Chondrocyte (in vitro differentiated cells): Measurements from ENCODE around the gene HGF. TPM values are rescaled to one million over a fixed set of nuclear protein-coding genes. Genes with fewer than 3 reads are reported as not detected.

Experiments
- DNase-seq: peaks from one replicate; pipeline ENCODE4 v3.0.0; 2021; ENCODE audit warnings: mixed read lengths, low spot score
- H3K27ac Mint-ChIP-seq: one replicate; pipeline ENCODE4 v1.8.0; 2021; ENCODE audit warnings: mild to moderate bottlenecking, moderate library complexity, mixed read lengths; ENCODE audit not compliant: unreplicated experiment
- H3K27me3 Mint-ChIP-seq: 2 replicates; pipeline ENCODE4 v1.8.0; 2021; ENCODE audit warnings: low read depth, mixed read lengths
- H3K36me3 Mint-ChIP-seq: 2 replicates; pipeline ENCODE4 v1.8.0; 2021; ENCODE audit warnings: low read depth, mixed read lengths
- H3K4me1 Mint-ChIP-seq: 2 replicates; pipeline ENCODE4 v1.8.0; 2021; ENCODE audit warnings: low read depth, mild to moderate bottlenecking, mixed read lengths
- H3K4me3 Mint-ChIP-seq: one replicate; pipeline ENCODE4 v1.8.0; 2021; ENCODE audit warnings: mild to moderate bottlenecking, moderate library complexity, mixed read lengths; ENCODE audit not compliant: unreplicated experiment
- H3K9me3 Mint-ChIP-seq: 2 replicates; pipeline ENCODE4 v1.8.0; 2021; ENCODE audit warnings: low read depth, mixed read lengths
- CTCF ChIP-seq: fragments of 200-600 bp; sonication (generic); IDR thresholded peaks from 2 replicates; pipeline ENCODE4 v1.5.0; 2021; ENCODE audit warnings: antibody characterized with exemption, mild to moderate bottlenecking, moderate library complexity
- total RNA-seq: library from RNA; stranded (reverse); gene quantifications from 3 replicates; pipeline ENCODE4 v1.2.1, GENCODE V29; 2021

The HGF gene
- total RNA-seq, 1 donor from 2014 or later = 3.7 TPM

- Mint-ChIP-seq H3K4me1 (peaks cover 46% of the 10 kb centered on the region), H3K27me3 (no peaks in the 10 kb centered on the region), H3K9me3 (no peaks in the 10 kb centered on the region), H3K27ac (no peak overlapping the region), H3K4me3 (no peak overlapping the region), H3K36me3 (peaks cover 10% of the 10 kb centered on the region)
- TF ChIP-seq CTCF = no peak
- no peak for DNase-seq
Observed at GRCh38 chr7:81707196-81707595, 62.7 kb downstream of the HGF start.

- Mint-ChIP-seq H3K27me3 (no peaks in the 10 kb centered on the region), H3K27ac (peak overlapping the region; percentile 18), H3K4me3 (no peak overlapping the region), H3K36me3 (peaks cover 12% of the 10 kb centered on the region), H3K9me3 (no peaks in the 10 kb centered on the region), H3K4me1 (peaks cover 45% of the 10 kb centered on the region)
- no peak for TF ChIP-seq CTCF
- no peak for DNase-seq
Observed at GRCh38 chr7:81705206-81705605, 64.6 kb downstream of the HGF start.

GRCh38 chr7:81704595-81704994 lies 65.3 kb downstream of the HGF start:
- no peak for DNase-seq
- H3K27ac Mint-ChIP-seq = peak overlapping the region; percentile 58
- TF ChIP-seq CTCF = no peak
- H3K9me3 Mint-ChIP-seq = no peaks in the 10 kb centered on the region
- no peak overlapping the region for H3K4me3 Mint-ChIP-seq
- peaks cover 11% of the 10 kb centered on the region for H3K36me3 Mint-ChIP-seq
- H3K4me1 Mint-ChIP-seq = peaks cover 51% of the 10 kb centered on the region
- no peaks in the 10 kb centered on the region for H3K27me3 Mint-ChIP-seq

- Mint-ChIP-seq H3K4me1 (peaks cover 44% of the 10 kb centered on the region), H3K4me3 (no peak overlapping the region), H3K9me3 (no peaks in the 10 kb centered on the region), H3K27ac (no peak overlapping the region), H3K27me3 (no peaks in the 10 kb centered on the region), H3K36me3 (peaks cover 9% of the 10 kb centered on the region)
- no peak for TF ChIP-seq CTCF
- no peak for DNase-seq
Observed at GRCh38 chr7:81698965-81699364, 70.9 kb downstream of the HGF start.

GRCh38 chr7:81694711-81695110 lies 75.1 kb downstream of the HGF start:
- Mint-ChIP-seq H3K4me3 (peak overlapping the region; percentile 50), H3K4me1 (peaks cover 69% of the 10 kb centered on the region), H3K27ac (peak overlapping the region; percentile 93), H3K9me3 (no peaks in the 10 kb centered on the region), H3K36me3 (peaks cover 3% of the 10 kb centered on the region), H3K27me3 (no peaks in the 10 kb centered on the region)
- no peak for DNase-seq
- no peak for TF ChIP-seq CTCF
